HCT116 (cell line): ENCODE measurements around the gene EMC1. TPM values are rescaled to one million over a fixed set of nuclear protein-coding genes. Genes with fewer than 3 reads are reported as not detected.

ENCODE experiments used
- ATAC-seq: fragments of 200-7000 bp; cut with Tn5 transposase; 2 replicates; pipeline ENCODE4 v1.9.1; 2020; ENCODE audit warnings: mild to moderate bottlenecking, moderate library complexity
- BruUV-seq: library from RNA; stranded (reverse); fragments of 400-500 nt; replicated peaks from 2 replicates; lab custom pipeline; 2021; lab: Mats Ljungman, UMichigan
- CTCF ChIA-PET: fragments of 300-600 bp; sonication (Branson Sonifier 250); formaldehyde crosslinking; loops from one replicate; lab custom pipeline; 2021; ENCODE audit warnings: antibody characterized with exemption; lab: Charles Lee
- POLR2A ChIA-PET: fragments of 300-600, 350-600 bp; sonication (Branson Sonifier 250); formaldehyde crosslinking; loops from one replicate; lab custom pipeline; 2021; ENCODE audit warnings: antibody characterized with exemption; lab: Charles Lee
- RAD21 ChIA-PET, 2 experiments: fragments of 300-600 bp; sonication (Branson Sonifier 250); formaldehyde crosslinking; loops; one replicate each; lab custom pipeline; 2023; ENCODE audit warnings: low total read pairs in 2 of 2; ENCODE audit not compliant: uncharacterized antibody in 2 of 2, unreplicated experiment in 2 of 2, low non-redundant PET in 1 of 2; lab: Charles Lee
- DNase-seq: peaks from one replicate; pipeline ENCODE4 v3.0.0-alpha.2; 2010; ENCODE audit warnings: low read depth, low spot score
- H2AFZ ChIP-seq: fragments of 200-600 bp; shearing (Covaris generic), sonication (generic); 2 replicates; pipeline ENCODE4 v1.6.1; 2017; ENCODE audit warnings: low read depth, mixed run types, mixed read lengths, antibody characterized with exemption, low read length; ENCODE audit not compliant: poor library complexity, severe bottlenecking
- H3K27ac ChIP-seq: 2 replicates; pipeline ENCODE4 v1.5.1; 2012; ENCODE audit warnings: low read depth, low read length
- H3K27me3 ChIP-seq: fragments of 200-600 bp; sonication (generic); 2 replicates; pipeline ENCODE4 v1.6.1; 2016; ENCODE audit warnings: mixed run types, low read length, mixed read lengths; ENCODE audit not compliant: insufficient read depth
- H3K36me3 ChIP-seq, 2 experiments: fragments of 200-500 bp in 1 of 2; fragments of 200-600 bp in 1 of 2; sonication (Bioruptor generic) in 1 of 2; sonication (generic) in 1 of 2; 2 replicates each; pipeline versions ENCODE4 v1.5.1 to v1.6.1; 2014 to 2016; ENCODE audit warnings: low read length in 2 of 2, inconsistent platforms in 1 of 2, mixed read lengths in 1 of 2, mixed run types in 1 of 2; ENCODE audit not compliant: insufficient read depth in 2 of 2, control insufficient read depth in 1 of 2
- H3K4me1 ChIP-seq, 2 experiments: fragments of 200-600 bp in 1 of 2; sonication (generic) in 1 of 2; 2 replicates each; pipeline versions ENCODE4 v1.5.1 to v1.6.1; 2012 to 2017; ENCODE audit warnings: low read length in 2 of 2, inconsistent platforms in 1 of 2, mild to moderate bottlenecking in 1 of 2, mixed read lengths in 1 of 2, mixed run types in 1 of 2, moderate library complexity in 1 of 2; ENCODE audit not compliant: insufficient read depth in 2 of 2, control insufficient read depth in 1 of 2
- H3K4me2 ChIP-seq: fragments of 200-600 bp; sonication (generic); 2 replicates; pipeline ENCODE4 v1.6.1; 2017; ENCODE audit warnings: mixed run types, low read length, mixed read lengths
- H3K4me3 ChIP-seq, 2 experiments: fragments of 200-600 bp in 1 of 2; sonication (generic) in 1 of 2; replicated peaks in 1 of 2; 2 replicates each; pipeline ENCODE4 v1.5.1; 2011 to 2016; ENCODE audit warnings: low read length in 2 of 2, control low read depth in 1 of 2, low read depth in 1 of 2, mild to moderate bottlenecking in 1 of 2, mixed read lengths in 1 of 2, mixed run types in 1 of 2
- H3K79me2 ChIP-seq: fragments of 200-600 bp; sonication (generic); 2 replicates; pipeline ENCODE4 v1.6.1; 2017; ENCODE audit warnings: mild to moderate bottlenecking, mixed run types, low read length, moderate library complexity, mixed read lengths; ENCODE audit not compliant: insufficient read depth
- H3K9ac ChIP-seq: fragments of 200-600 bp; sonication (generic); 2 replicates; pipeline ENCODE4 v1.6.1; 2016; ENCODE audit warnings: low read length, mixed read lengths
- H3K9me2 ChIP-seq: fragments of 200-600 bp; sonication (generic), shearing (Covaris generic); 2 replicates; pipeline ENCODE4 v1.6.1; 2017; ENCODE audit warnings: mixed run types, mild to moderate bottlenecking, moderate library complexity; ENCODE audit not compliant: insufficient read depth
- H3K9me3 ChIP-seq, 2 experiments: fragments of 200-500 bp in 1 of 2; fragments of 200-600 bp in 1 of 2; sonication (Bioruptor generic) in 1 of 2; sonication (generic) in 1 of 2; 2 replicates each; pipeline ENCODE4 v1.6.1; 2014 to 2017; ENCODE audit warnings: low read length in 2 of 2, mixed read lengths in 2 of 2, inconsistent platforms in 1 of 2, low read depth in 1 of 2, mild to moderate bottlenecking in 1 of 2, mixed run types in 1 of 2, moderate library complexity in 1 of 2; ENCODE audit not compliant: control insufficient read depth in 1 of 2, insufficient read depth in 1 of 2
- H4K20me1 ChIP-seq: fragments of 200-600 bp; sonication (generic), shearing (Covaris generic); 2 replicates; pipeline ENCODE4 v1.6.1; 2017; ENCODE audit warnings: mixed run types, mild to moderate bottlenecking, moderate library complexity; ENCODE audit not compliant: insufficient read depth
- ATF3 ChIP-seq: IDR thresholded peaks from 2 replicates; pipeline ENCODE4 v1.6.1; 2012
- CBX3 ChIP-seq: IDR thresholded peaks from 2 replicates; pipeline ENCODE4 v1.6.1; 2012; ENCODE audit warnings: low read depth
- CTCF ChIP-seq, 3 experiments: fragments of 200-600 bp in 1 of 3; sonication (generic) in 1 of 3; IDR thresholded peaks in 2 of 3; conservative IDR thresholded peaks in 1 of 3; 2 replicates each; pipeline ENCODE4 v1.5.1; 2012 to 2017; ENCODE audit warnings: low read depth in 2 of 3, low read length in 2 of 3, antibody characterized with exemption in 1 of 3, borderline replicate concordance in 1 of 3, control low read depth in 1 of 3, mild to moderate bottlenecking in 1 of 3, mixed read lengths in 1 of 3, mixed run types in 1 of 3, moderate library complexity in 1 of 3; ENCODE audit not compliant: insufficient read depth in 1 of 3
- ELF1 ChIP-seq: IDR thresholded peaks from 2 replicates; pipeline ENCODE4 v1.6.1; 2012; ENCODE audit warnings: low read depth, borderline replicate concordance
- EZH2phosphoT487 ChIP-seq: fragments of 200-600 bp; IDR thresholded peaks from 2 replicates; pipeline ENCODE4 v1.6.1; 2018; ENCODE audit warnings: antibody characterized with exemption, borderline replicate concordance
- FOSL1 ChIP-seq: IDR thresholded peaks from 2 replicates; pipeline ENCODE4 v1.6.1; 2012; ENCODE audit warnings: low read depth
- JUND ChIP-seq: IDR thresholded peaks from 2 replicates; pipeline ENCODE4 v1.6.1; 2012
- POLR2A ChIP-seq: IDR thresholded peaks from 2 replicates; pipeline ENCODE4 v1.7.0; 2011; ENCODE audit warnings: borderline replicate concordance; ENCODE audit not compliant: insufficient read depth, insufficient read length; ENCODE audit errors: extremely low read depth
- POLR2AphosphoS5 ChIP-seq: IDR thresholded peaks from 2 replicates; pipeline ENCODE4 v1.6.1; 2011; ENCODE audit warnings: mild to moderate bottlenecking, low read depth, low read length, moderate library complexity
- REST ChIP-seq: IDR thresholded peaks from 2 replicates; pipeline ENCODE4 v1.6.1; 2012; ENCODE audit warnings: low read depth
- SIN3A ChIP-seq: IDR thresholded peaks from 2 replicates; pipeline ENCODE4 v1.6.1; 2012; ENCODE audit warnings: low read depth
- SP1 ChIP-seq: IDR thresholded peaks from 2 replicates; pipeline ENCODE4 v1.6.1; 2012; ENCODE audit warnings: low read depth
- SRF ChIP-seq: IDR thresholded peaks from 2 replicates; pipeline ENCODE4 v1.6.1; 2012; ENCODE audit warnings: low read depth
- TCF7L2 ChIP-seq: IDR thresholded peaks from 2 replicates; pipeline ENCODE4 v1.7.0; 2011; ENCODE audit warnings: borderline replicate concordance, inconsistent platforms; ENCODE audit not compliant: insufficient read depth, insufficient read length; ENCODE audit errors: extremely low read depth
- YY1 ChIP-seq: IDR thresholded peaks from 2 replicates; pipeline ENCODE4 v1.6.1; 2011; ENCODE audit warnings: low read length, low read depth, moderate library complexity, mild to moderate bottlenecking; ENCODE audit not compliant: insufficient replicate concordance; ENCODE audit errors: extremely low read depth
- ZFX ChIP-seq: fragments of 450-650 bp; IDR thresholded peaks from 2 replicates; pipeline ENCODE4 v1.6.1; 2017
- ZNF274 ChIP-seq: fragments of 200-500 bp; sonication (Bioruptor generic); IDR thresholded peaks from 2 replicates; pipeline ENCODE4 v1.6.1; 2014; ENCODE audit warnings: mild to moderate bottlenecking, low read depth, low read length, inconsistent platforms
- intact Hi-C: fragments of 100-400 bp; cut with micrococcal nuclease; formaldehyde crosslinking; loops from 2 replicates; pipeline ENCODE4 v1.10.0; 2022
- total RNA-seq: library from RNA; stranded (reverse); gene quantifications from one replicate; pipeline ENCODE4 v1.2.1, GENCODE V29; 2021; ENCODE audit not compliant: unreplicated experiment
- TF ChIP-seq, protein P1 (sequence below): IDR thresholded peaks from 2 replicates; pipeline ENCODE4 v1.6.1; 2012
- TF ChIP-seq, protein P2 (sequence below): IDR thresholded peaks from 2 replicates; pipeline ENCODE4 v1.6.1; 2011; ENCODE audit warnings: mild to moderate bottlenecking, low read length, moderate library complexity; ENCODE audit not compliant: insufficient replicate concordance; ENCODE audit errors: extremely low read depth

The EMC1 gene
- total RNA-seq, 1 experiment from 2014 or later = 66.6 TPM

DNA sequence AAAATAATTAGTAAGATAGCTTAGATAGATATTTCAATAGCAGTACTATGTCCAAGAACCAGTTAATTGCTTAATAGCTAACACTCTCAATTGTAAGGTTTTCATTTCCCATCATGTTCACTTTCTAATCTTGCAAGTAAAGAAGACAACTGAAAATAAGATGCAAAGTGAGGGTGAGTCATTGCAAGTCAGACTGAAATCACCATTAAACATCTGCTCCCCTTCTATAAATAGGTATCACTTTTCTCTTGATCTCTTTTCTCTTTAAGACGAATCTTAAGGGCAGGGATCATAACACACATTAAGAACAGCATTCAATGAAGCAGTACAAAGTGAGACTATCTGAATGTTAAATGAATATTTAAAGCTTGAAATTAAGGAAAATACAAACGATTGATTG is 81.7 kb downstream of the EMC1 start:
- H2AFZ ChIP-seq = no peak overlapping the region
- TF ChIP-seq POLR2AphosphoS5 (no peak), SIN3A (no peak), POLR2A (no peak), SP1 (no peak), ELF1 (no peak), EZH2phosphoT487 (no peak), ATF3 (no peak), ZNF274 (no peak), REST (no peak), YY1 (no peak), ZFX (no peak), SRF (no peak), CBX3 (no peak), JUND (no peak), CTCF (IDR thresholded peaks at IDR 0.05 in 2 of 3, conservative IDR thresholded peaks at IDR 0.05 in 1 of 3; ENCODE audit: borderline replicate concordance in 1 of 3, insufficient read depth in 1 of 3, low read depth in 2 of 3, low read length in 2 of 3) (no peak), TCF7L2 (no peak), FOSL1 (no peak)
- TF ChIP-seq, protein P1, sequence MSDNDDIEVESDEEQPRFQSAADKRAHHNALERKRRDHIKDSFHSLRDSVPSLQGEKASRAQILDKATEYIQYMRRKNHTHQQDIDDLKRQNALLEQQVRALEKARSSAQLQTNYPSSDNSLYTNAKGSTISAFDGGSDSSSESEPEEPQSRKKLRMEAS = no peak
- TF ChIP-seq, protein P2, sequence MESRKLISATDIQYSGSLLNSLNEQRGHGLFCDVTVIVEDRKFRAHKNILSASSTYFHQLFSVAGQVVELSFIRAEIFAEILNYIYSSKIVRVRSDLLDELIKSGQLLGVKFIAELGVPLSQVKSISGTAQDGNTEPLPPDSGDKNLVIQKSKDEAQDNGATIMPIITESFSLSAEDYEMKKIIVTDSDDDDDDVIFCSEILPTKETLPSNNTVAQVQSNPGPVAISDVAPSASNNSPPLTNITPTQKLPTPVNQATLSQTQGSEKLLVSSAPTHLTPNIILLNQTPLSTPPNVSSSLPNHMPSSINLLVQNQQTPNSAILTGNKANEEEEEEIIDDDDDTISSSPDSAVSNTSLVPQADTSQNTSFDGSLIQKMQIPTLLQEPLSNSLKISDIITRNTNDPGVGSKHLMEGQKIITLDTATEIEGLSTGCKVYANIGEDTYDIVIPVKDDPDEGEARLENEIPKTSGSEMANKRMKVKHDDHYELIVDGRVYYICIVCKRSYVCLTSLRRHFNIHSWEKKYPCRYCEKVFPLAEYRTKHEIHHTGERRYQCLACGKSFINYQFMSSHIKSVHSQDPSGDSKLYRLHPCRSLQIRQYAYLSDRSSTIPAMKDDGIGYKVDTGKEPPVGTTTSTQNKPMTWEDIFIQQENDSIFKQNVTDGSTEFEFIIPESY = no peak
- no peaks in the 10 kb centered on the region for H3K9me3 ChIP-seq
- peaks cover 70 to 91% of the 10 kb centered on the region in 2 experiments for H3K36me3 ChIP-seq
- no peak overlapping the region for H3K9ac ChIP-seq
- H3K4me1 ChIP-seq = no peaks in the 10 kb centered on the region
- ChIA-PET POLR2A (no interaction called here), CTCF (no interaction called here), RAD21 (no interaction called here)
- no peak overlapping the region for H3K27ac ChIP-seq
- no peaks in the 10 kb centered on the region for H3K27me3 ChIP-seq
- no peak overlapping the region for H3K4me3 ChIP-seq
- no peak for DNase-seq
- no peak for ATAC-seq
- H4K20me1 ChIP-seq = no peaks in the 10 kb centered on the region
- H3K9me2 ChIP-seq = no peaks in the 10 kb centered on the region
- no peak overlapping the region for H3K4me2 ChIP-seq
- 0 out of 2 replicates have a peak, but pooled peaks cover 4% of the 10 kb centered on the region for H3K79me2 ChIP-seq
- intact Hi-C loops = no loop called here
- BruUV-seq = no TSS peak
